Dermis microvascular lymphatic vessel endothelial cell (primary cell): Measurements from ENCODE around the gene YIPF7. TPM values are rescaled to one million over a fixed set of nuclear protein-coding genes. Genes with fewer than 3 reads are reported as not detected.

ENCODE experiments used
- DNase-seq, 2 donors: peaks; one replicate each; pipeline versions ENCODE4 v3.0.0 to v3.0.0-alpha.2; 2010; ENCODE audit warnings: low read depth in 2 of 2
- total RNA-seq: library from RNA; depleted of rRNA; stranded (reverse); fragments of >200 nt; gene quantifications from 2 replicates; pipeline ENCODE4 v1.2.1, GENCODE V29; 2014

YIPF7 gene
- not detected in 2 replicates for total RNA-seq

DNA sequence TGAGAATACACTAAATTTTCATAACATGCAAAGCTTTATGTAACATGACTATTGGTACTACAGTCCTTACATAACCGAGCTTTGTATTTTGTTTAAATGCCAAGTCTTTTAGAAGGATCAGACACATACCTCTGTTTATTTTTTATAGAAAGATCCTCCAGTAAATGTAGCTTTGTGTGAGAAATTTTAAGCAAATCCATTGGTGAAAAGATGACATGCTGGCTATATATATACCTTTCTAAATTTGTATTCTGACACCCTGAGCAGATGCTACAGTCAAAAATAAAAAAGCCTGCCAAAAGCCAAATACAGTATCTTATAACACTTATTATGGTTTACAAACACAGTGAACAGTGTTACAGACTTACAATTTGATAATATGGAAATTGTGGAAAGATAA is at the start of gene YIPF7:
Gene YIPF7 (minus strand): TSS at position 201 of the 400 bp plus-strand sequence. CDS start 1,525 bp downstream, outside the sequence.
- no peak for DNase-seq

DNA sequence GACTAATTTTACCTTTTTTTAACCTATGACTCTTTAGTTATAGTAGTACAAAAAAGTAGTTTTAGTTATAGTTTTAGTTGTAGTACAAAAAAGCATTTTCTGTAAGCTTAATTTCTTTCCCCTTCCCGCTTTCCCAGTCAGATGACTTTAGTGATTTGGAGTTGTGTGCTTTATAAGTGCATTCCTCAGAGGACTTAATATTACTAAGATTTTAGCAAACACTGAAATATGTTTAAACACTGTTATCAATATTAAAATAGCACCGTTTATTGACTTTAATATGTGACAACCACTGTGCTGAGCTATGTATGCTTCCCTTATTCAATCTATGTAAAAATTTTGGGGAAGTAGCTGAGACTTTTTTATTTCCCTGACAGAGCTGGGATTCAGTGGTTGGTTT is 49.6 kb upstream of the YIPF7 start:
- no peak for DNase-seq

DNA sequence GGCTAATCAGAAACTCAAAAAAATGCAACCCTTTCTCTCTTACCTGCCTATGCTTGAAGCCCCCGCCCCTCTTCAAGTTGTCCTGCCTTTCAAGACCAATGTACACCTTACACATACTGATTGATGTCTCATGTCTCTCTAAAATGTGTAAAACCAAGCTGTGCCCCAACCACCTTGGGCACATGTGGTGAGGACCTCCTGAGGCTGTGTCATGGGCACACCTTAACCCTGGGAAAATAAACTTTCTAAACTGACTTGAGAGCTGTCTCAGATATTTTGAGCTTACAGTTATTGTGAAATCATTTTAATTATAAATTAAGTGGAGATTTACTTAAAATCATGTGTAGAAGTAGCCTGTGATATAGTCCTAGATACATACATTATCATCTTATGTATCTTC is 49.0 kb upstream of the YIPF7 start:
- DNase-seq: no peak

DNA sequence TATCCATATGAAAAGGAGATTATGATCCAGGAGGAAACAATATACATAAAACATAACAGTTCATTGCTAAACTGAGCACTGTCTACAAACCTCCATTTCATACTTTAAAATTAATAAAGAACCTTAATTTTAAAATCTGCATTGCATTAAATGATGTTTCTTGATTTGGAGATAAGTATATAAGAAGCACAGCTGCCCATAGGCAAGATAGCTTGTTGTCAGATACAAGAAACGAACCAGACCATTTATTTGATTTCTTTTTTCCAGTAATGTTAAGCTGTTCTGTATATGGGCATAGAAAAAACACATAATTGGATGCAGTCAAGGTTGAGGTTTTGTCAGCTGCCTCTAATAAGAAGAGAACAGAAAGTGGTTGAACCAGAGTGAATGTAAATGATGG is 33.2 kb upstream of the YIPF7 start:
- DNase-seq: no peak

DNA sequence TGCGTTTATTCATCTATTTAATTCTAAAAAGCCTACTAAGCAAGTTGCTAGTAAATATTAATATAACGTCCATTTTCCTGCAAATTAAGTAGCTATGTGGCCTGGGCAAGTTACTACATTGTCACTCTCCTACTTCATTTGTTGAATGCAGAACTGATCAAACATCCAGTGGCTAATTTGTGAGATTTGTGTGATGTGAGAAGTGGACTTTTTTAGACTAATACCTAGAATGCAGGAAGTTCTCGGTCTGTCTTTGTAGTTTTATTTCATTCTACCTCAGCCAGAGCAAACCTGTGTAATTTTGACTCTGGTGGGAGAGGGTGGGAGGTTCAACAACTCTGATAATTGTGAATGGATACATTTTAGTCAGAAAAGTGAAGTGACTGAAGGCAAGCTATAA is 27.6 kb upstream of the YIPF7 start:
- no peak for DNase-seq

DNA sequence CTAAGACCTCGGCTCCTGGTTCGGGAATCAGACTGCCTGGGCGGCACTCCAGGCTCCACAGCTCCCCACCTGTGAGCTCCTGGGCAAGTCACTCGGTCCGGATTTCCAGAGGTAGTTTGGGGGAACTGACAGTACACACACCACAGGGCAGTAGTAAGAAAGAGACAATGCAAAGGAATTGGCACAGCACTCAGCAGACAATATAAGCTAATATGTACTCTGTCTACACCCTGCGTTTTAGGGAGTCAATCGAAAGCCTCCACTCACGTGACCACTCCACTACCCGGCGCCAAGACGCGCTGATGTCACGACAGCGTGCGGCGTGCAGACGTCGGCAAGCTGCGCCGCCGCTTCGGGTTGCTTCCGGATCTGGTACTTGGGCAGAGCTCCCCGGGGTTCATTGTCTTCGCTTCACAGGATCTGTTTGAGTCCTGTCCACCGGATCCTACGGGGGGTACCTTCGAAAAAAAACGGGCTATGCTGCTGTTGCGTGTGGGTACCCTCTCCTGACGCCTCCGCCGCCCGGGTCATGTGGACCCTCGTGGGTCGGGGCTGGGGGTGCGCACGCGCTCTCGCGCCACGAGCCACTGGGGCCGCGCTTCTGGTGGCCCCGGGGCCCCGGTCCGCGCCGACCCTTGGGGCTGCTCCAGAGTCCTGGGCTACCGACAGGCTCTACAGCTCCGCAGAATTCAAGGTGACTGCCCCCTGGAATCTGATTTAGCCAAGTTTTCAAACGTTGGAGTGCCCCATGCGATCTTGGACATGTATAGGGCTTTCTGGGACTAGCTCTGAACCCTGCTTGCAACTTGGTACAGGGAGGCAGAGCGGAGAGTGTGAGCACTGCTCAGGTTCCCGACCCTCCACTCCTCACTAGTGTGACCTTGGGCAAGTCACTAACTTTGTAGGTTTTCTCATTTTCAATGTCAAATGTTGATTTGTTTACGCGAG is 26.9 kb upstream of the YIPF7 start, which contains the start of gene GUF1:
Gene GUF1 (plus strand): TSS at position 327 of the 948 bp plus-strand sequence. CDS start 203 bp downstream, at position 530.
- peak; percentile 75 to 93 for DNase-seq

DNA sequence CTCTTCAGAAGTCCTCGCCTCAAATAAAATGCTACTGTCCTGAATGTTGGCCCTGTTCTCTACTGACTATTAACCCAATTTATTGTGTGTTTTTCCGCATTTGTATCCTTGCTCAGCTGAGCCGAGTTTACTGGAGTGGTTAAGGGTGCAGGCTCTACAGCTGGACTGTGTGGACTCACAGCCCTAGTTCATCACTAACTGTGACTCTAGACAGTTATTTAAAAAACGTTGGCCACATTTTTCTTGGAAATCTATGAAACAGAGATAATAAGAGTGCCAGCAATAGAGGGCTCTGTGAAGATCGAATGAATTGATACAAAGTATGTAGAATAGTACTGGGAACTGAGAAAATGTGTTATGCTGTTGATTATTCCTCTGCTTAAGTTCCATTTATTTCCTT is 23.9 kb upstream of the YIPF7 start:
- no peak for DNase-seq

DNA sequence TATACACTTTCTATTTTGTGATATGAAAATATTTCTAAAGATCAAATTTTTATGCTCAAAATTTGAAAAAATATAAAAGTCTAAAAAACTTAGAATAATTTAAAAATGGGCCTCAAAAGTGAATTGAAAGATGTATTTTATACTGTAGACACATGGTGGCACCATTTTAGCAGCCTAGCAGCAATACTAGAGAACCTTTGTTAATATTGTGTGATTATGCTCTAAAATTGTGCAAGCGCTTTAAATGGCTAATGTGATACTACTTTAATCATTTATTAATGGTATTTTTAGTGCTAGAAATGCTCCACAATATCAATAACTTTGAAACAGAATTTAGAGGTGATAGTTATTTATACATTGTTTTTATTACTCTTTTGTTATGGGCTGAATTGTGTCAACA is 23.0 kb upstream of the YIPF7 start:
- no peak for DNase-seq

DNA sequence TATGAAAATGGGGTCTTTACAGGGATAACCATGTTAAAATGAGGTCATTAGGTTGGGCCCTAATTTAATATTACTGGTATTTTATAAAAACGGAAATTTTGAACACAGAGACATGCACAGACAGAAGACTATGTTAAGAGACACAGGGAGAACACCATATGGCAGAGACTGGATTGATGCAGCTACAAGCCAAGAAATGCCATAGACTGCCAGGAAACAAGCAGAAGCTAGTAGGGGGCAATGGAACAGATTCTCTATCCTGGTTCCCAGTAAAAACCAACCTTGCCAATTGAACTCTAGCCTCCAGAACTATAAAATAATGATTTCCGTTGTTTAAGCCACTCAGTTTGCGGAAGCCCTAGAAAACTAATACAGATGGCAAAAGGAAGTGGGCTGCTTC is 20.2 kb upstream of the YIPF7 start:
- DNase-seq: no peak

DNA sequence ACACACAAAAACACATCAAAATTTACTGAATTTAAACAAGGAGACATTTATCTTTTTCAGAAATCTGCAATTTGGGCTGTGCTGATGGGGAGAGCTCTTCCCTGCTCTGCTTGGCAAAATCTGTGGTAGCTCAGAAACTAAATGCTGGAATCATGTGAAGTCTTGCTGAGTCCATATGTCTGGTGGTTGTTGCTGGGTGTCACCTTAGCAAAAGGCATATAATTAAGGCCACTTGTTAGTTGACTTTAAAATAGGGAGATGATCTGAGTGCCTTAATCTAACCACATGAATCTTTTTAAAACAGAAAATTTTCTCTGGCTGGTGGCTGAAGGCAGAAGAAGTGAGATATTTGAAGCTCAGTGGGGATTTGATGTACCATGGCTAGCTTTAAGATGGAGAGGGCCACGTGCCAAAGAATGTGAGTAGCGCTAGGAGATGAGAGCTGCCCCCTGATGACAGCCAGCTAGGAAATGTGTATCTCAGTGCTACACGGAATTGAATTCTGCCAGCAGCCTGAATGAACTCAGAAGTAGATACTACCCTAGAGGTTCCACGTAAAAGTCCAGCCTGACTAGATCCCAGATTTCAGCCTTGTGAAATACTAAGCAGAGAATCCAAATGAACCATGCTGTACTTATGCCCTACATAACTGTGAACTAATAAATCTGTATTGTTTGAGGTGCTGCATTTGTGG is 19.2 kb upstream of the YIPF7 start:
- DNase-seq: no peak

DNA sequence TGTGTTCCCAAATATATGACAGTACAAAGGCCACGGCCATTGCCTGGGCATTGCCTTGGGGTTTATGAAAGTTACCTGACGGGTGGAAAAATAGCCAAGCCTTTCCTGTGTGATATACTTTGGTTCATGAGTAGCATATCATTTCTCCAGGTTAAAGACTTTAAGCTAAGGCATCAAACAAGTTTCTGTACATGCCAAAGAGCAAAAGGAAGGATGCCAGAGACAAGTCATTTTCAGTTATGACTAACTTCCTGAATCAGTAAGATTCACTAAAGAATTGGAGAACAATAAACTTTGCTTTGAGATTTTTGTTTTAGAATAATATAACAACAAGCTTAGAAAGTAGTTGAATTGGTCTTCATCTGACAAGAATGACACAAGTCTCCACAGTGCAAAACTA is 17.1 kb upstream of the YIPF7 start:
- no peak for DNase-seq

DNA sequence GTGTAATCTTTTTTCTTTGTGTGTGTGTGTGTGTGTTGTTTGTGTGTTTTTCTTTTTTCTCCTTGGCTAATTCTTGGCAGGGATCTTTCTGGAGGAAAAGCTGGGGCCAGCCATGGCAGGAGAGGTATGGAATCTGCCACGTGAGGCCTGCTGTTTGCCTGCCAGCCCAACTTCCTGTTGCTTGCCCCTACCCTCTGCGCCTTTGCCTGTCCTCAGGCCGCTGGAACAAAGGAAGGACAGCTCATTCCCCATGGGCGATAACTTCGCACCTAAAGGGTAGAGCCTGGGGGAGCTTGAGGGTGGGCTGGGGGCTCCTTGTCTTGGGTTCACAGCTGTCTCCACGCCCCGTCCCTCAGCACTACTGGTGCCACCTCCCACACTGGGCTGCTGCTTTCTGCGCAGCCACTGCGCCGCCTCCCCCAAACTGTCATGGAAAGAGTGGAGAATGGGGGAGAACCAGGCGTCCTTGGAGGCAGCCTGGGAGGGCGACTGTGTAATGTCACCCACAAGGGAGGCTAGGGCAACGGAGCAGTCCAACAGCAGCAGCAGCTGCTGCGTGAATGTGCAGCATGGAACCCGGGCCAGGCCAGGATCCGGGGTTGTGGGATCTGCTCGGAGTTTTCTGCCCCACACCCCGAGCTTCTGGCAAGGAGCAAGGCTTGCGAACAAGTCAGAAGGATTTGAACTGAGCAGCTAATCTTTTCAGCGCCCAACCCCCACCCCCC is 12.3 kb upstream of the YIPF7 start:
- DNase-seq: no peak

DNA sequence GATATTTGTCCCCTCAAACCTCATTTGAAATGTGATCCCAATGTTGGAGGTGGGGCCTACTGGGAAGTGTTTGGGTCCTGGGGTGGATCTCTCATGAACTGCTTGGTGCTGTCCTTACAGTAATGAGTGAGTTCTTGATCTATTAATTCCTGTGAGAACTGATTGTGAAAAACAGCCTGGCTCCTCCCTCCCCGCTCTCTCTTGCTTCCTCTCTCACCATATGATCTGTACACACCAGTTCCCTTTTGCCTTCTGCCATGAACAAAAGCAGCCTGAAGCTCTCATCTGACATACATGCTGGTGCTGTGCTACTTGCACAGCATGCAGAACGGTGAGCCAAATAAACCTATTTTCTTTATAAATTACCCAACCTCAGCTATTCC is 11.2 kb upstream of the YIPF7 start:
- no peak for DNase-seq

DNA sequence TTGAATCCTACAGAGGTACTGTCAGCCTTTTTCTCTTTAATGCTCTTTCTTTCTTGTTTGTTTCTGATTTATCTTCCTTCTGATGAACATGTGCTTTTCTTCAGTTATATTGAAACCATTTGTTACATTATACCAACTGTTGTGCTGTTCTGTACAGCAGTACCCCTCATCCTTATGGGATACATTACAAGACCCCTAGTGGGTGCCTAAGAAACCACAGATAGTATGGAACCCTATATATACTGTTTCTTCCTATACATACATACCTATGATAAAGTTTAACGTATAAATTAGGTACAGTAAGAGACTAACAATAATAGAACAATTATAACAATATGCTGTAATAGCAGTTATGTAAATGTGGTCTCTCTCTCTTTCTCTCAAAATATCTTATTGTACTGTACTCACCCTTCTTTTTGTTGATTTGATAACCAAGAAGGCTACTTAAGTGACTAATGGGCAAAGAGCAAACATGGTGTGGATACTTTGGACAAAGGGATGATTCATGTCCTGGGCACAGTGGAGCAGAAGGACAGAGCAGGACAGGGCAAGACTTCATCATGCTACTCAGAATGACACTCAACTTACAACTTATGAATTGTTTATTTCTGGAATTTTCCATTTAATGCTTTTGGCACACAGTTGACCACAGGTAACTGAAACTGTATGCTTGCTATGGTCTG is 10.7 kb upstream of the YIPF7 start:
- DNase-seq: no peak

DNA sequence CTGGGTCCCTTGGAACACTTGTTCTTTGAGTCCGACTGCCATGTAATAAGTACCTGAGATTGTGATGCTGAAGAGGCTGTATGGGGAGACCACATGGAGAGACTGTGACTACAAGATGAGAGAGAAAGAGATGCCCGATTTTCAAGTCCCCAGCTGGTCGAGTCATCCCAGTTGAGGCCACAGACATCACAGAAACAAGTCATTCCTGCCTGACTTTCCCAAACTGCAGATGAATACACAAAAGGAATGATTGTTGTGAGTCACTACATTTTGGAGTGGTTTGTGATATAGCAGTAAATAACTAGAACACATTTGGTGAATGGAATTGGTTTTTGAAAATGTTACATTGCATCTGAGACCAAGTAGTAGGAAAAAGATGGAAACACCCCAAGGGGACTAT is 9.0 kb upstream of the YIPF7 start:
- no peak for DNase-seq

DNA sequence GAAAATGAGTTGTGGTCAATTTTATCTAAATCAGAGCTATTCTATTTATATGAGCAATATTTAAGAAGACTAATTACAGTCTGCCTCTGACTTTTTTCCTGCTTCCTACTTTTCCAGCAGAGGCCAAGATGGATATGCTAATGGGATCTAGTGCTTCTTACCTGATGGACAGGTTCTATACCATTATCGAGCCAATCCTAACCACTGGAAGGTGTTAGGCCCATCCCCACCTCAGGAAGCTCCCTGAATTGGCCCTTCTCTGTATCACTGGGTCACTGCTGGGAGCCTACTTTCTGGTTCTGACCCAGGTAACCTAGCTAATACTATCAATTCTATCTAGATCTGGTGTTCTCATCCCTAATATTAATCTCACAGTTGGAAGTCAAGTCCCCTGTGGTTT is 577 bp upstream of the YIPF7 start:
- DNase-seq: no peak

DNA sequence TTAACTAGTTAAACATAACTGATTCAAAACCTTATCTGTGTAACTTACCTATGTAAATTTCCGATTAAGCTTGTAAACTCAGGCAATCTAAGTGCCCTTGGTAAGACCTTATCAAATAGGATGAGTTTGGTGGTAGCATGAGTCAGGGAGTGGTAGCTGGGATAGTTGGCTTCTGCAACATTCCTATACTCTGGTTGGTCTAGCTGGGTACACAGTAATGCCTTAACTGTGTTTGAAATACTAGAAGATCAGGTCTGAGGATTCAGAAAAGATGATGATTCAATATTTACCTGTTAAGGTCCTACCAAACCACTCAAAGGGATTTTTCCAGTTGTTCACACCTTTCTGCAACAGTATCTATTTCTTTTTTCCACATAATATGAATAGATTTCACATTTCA is 5.3 kb downstream of the YIPF7 start:
- DNase-seq: no peak

DNA sequence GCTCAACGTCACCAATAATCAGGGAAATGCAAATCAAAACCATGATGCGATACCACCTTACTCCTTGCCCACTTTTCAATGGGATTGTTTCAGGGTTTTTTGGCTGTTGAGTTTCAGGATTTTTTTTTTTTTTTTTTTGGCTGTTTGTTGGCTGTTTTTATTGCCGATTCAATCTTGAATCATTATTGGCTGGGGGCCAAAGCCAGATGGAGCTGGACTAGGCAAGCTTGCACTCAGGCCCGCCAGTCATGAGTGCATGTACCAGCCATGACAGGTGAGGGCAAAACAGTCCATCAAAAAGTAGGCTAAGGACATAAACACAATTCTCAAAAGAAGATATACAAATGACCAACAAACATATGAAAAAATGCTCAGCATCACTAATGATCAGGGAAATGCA is 13.3 kb downstream of the YIPF7 start:
- DNase-seq: no peak

DNA sequence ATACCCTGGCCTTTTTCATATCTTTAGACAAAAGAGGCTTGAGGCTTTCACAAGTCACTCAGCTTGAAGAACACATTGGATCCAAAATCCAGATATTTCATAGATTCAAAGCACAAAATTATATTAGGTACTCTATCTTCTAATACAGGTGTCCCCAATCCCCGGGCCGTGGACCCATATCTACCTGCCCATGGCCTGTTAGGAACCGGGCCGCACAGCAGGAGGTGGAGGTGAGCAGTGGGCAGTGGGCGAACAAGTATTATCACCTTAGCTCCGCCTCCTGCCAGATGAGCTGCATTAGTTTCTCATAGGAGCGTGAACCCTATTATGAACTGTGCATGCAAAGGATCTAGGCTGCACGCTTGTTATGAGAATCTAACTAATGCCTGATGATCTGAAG is 18.7 kb downstream of the YIPF7 start:
- DNase-seq: no peak

DNA sequence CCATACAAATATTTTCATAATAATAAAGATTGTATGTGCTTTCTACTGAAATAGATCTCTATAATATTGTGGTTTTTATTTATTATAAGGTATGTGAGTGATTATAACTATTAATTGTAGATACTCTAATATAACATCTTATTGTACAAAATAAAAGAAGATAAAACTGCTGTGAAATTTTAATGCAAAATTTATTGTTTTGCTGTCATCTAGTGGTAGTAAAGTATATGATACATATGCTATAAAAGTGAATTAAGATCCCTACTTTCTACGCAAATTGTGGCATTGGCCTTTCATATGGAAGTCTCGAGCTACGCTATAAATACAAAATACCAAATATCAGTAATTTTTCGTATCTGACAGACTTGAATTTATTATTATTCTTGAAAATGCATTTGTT is 19.3 kb downstream of the YIPF7 start:
- DNase-seq: no peak

DNA sequence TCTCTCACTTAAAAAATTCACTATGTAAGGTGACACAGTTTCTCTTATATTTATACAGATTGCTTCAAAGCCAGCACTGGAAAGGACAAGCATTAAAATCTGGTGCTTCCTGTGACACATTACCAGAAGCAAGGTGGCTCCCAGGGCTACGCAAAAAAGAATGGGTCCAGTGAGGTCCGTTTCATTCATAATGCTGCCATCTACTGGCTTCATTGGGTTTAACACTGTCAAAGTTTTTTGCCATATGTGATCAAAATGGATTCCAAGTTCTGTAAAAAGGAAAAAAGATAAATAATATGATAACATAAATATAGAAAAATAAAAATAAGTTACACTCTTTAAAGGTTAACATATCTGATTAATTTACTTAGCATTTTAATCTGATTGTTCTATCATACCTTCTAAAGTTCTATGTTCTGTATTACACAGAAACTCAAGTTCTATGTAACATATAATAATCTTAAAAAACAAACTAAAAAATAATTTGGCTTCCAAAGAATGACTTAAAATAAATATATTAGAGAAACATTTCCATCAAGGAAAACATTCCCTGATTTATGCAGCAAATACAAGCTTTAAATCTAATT is 22.1 kb downstream of the YIPF7 start:
- peak; percentile 44 to 54 for DNase-seq
